Activated naive CD8-positive, alpha-beta T cell treated with anti-CD3 and anti-CD28 coated beads, Interleukin-2, amount 50 U/mL, for 16 hours (primary cell): ENCODE measurements around the gene LGALS8.
"Not testable (repeated sequence)": the region's sequence is repeated elsewhere in the genome, so short reads cannot be mapped to it uniquely, and the experiment has no call there.

Experiments used
- DNase-seq: peaks from one replicate; pipeline ENCODE4 v3.0.0-alpha.2; 2020; ENCODE audit warnings: low read depth, low spot score

Gene LGALS8

DNA sequence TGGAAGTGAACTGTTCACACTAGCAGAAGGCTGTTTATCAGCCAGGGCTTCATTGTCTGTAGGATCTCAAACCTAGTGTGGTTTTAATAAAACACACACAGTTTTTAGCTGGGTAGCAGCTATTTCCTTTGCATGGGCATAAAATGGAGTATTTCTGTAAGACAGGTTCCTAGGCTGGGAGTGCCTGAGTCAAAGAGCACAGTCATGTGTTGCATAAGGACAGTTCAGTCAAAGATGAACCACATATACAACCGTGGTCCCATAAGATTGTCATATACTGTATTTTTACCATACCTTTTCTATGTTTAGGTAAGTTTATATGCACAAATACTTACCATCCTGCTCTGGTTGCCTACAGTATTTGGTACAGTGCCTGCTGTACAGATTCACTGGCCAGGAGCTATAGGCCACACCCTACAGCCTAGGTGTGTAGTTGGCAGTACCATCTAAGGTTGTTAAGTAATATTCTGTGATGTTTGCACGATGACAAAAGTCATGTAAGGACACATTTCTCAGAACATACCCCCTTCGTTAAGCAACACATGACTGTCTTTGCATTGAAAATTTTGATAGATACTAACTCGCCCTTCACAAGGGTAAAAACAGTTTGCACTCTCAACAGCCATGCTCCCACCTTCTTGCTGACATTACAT is 17.2 kb downstream of the LGALS8 start:
- DNase-seq: no peak

GRCh38 chr1:236541710-236542109 is 17.9 kb downstream of the LGALS8 start:
- no peak for DNase-seq

- DNase-seq: no peak
Measured at GRCh38 chr1:236543065-236543669, 19.4 kb downstream of the LGALS8 start.

- DNase-seq: no peak
Measured at GRCh38 chr1:236545621-236546169, 21.9 kb downstream of the LGALS8 start.

- DNase-seq: no peak
Measured at GRCh38 chr1:236548452-236548851, 24.7 kb downstream of the LGALS8 start.

DNA sequence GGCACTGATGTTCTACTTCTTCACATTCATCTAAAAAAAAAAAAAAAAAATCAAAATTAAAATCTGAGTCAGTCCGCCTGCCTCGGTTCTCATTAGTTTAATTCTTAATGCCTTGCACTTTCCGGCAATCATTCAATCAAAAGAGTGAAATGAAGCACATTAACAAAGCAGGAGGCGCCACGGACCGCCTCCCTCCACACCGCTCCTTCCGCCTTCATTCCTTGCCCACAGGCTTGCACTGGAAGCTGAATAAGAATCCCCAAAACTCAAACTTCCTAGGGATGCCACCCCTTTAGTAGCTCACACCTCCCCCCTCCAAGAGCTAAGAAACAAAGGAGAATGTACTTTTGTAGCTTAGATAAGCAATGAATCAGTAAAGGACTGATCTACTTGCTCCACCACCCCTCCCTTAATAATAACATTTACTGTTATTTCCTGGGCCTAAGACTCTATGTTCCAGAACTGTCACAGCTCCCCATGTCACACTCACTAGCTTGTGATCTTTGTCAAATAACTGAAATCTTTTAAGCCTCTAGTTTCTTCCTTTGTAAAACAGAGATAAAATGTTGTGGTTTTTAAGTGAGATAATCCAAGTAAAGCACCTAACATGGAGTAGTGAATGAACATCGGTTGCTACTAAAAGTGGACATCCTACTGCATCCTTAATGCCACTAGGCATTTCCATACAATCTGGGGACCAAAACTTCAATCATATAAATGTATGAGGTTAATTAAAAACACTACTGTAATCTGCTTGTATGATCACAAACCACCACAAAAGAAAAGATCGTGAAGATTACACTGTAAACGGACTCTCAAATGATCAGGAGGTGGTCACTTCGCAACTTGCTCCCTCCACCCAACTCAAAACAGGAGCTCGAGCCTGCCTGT is 27.4 kb downstream of the LGALS8 start:
- DNase-seq: no peak

GRCh38 chr1:236552096-236552495 is 28.3 kb downstream of the LGALS8 start:
- DNase-seq: no peak

GRCh38 chr1:236552901-236553300 is 29.1 kb downstream of the LGALS8 start:
- no peak for DNase-seq

DNA sequence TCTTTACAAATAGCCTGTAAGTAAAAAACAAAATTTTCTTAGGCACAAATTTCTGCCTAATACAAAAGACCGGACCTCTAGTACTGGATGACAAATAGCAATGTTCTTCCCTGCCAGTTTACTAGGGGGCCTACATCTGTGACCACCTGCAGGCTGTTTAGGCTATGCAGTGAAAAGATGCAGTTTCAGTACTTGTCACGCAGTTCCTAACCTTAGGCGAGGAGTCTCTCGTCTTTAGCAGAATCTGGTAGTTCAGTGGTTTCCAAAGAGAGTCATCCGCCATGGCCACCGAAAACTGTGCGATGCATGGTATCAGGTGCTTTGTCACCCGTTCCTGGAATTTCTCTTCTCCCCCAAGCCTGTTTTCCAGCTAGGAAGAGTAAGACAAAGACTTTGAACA is 29.6 kb downstream of the LGALS8 start:
- no peak for DNase-seq

DNA sequence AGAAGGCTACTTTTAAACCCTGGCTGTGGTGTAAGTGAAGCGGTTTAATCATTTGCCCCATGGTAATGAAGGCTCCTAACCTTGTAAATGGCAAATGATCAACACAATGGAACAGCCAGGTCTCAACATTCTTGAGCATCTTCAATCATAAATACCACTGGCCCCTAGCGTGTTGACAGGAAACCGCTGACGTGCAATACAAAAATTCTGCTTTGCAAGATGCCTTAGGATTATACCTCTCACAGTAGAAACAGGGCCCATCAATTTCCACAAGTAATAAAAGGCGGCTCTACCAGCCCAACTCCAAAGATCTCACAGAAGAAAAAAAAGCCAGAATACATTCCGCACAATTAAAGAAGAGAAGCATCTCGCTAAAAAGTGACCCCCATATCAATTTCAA is 32.8 kb downstream of the LGALS8 start:
- no peak for DNase-seq

GRCh38 chr1:236558081-236558480 is 34.3 kb downstream of the LGALS8 start:
- no peak for DNase-seq

DNA sequence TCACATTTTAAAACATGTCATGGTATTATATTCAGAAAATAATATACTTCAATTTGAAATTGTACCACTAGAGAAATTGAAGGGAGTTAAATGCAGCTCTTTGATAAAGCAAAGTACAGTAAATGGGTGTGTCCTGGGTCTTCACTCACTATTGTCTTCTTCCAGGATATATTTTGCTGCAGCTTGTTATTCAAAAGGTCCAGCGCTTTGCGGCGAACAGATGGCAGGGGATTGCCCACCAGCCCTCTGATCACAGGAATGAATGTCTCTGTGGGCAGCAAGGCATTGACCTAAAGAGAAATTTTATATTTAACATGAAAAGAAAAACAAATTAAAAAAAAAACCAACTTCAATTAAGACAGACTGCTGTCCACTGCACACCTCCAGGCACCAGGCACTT is 35.1 kb downstream of the LGALS8 start:
- no peak for DNase-seq

GRCh38 chr1:236560213-236560771 is 36.5 kb downstream of the LGALS8 start:
- DNase-seq: no peak

DNA sequence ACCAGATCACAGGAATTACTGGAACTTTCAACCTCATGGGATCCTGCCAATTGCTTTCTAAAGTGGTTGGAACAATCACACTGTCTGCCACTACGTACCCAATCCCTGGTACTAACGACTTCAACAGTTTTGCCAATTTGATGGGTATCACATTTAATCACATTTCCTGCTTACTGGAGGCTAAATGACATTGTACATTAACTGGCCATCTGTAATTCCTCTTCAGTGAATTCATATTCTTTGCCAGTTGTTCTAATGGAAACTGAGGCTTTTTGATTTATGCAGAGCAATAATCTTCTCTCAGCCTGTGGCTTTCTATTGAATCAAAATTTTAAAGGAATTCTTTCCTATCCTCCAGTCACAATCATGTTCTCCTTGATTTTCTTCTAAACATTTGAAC is 38.2 kb downstream of the LGALS8 start:
- no peak for DNase-seq

DNA sequence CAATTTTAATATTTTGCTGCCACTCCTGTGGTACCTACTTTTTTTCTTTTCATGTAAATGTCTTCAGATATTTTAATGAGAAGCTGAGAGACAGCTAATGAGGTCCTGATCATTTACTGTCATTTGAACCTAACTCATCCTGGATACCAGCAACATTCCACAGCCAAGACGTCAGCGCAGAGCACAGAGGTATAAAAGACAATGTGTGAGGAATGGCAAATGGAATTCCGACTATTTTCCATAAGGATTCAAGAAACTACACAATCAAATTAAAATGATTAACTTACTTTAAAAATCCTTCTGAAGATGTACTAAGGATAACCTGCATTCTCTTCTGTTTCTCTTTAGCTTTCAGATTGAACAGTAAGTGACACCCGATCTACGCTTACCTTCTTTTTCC is 41.7 kb downstream of the LGALS8 start:
- no peak for DNase-seq

DNA sequence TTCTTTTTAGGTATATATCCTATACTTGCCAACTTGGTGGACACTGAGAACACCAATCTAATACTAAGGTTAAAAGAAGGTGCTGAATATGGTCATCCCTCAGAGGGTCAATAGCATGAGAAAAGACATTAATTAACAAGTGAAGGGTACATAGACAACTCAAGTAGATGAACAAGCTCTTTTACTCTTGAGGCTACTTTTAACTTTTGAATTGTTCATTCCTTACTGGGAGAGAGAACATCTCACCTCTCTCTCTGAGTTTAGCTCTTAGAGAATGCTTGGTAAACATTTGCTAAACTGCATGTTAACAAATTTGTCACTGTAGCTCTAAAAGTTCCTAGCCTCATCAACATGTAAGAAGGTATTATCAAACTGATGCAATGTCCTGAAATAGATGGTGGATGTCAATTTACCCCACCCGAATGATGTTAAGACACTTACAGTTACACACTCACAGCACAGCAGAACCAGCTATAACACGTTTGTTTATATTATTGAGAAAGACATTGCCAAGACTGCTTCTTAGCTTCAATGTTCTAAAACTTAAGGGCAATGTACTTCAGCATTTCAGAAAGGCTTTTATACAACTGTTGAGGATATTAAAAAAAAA is 44.6 kb downstream of the LGALS8 start:
- no peak for DNase-seq

- DNase-seq: no peak
Measured at GRCh38 chr1:236575523-236575922, 51.7 kb downstream of the LGALS8 start.

DNA sequence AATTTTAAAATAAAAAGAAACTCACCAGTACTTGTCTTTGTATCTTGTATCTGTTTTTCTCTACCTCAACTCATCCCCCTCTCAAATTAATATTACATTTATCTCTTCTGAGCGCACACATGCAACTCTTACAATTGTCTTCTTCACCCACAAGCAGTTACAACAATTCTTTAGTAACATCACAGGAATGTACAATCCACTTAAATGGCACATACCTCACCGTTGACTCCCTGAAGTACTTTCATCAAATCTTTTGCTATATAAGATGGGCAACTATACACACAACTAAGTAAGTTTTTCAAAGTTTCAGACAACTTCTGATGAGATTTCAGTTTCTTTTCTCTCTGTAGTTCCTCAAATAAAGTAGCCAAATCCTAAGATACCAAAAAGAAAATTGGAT is 52.2 kb downstream of the LGALS8 start:
- no peak for DNase-seq

DNA sequence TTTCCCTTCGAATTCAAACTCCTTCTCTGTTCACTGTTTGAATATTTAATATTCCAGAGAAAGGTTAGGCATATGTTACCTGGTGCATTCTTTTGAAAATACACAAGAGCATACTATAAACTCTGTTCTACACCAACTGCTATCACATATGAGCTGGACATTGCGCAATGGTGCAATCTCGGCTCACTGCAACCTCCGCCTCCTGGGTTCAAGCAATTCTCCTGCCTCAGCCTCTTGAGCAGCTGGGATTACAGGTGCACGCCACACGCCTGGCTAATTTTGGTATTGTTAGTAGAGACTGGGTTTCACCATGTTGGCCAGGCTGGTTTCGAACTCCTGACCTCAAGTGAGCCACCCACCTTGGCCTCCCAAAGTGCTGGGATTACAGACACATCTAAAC is 53.3 kb downstream of the LGALS8 start:
- not testable (repeated sequence) for DNase-seq

- DNase-seq: no peak
Measured at GRCh38 chr1:236578661-236579060, 54.9 kb downstream of the LGALS8 start.

GRCh38 chr1:236580404-236580803 is 56.6 kb downstream of the LGALS8 start:
- not testable (repeated sequence) for DNase-seq

- DNase-seq: no peak
Measured at GRCh38 chr1:236581528-236581927, 57.7 kb downstream of the LGALS8 start.
